ENCODE data around the gene MT1E.
"Not testable (repeated sequence)": the region's sequence is repeated elsewhere in the genome, so short reads cannot be mapped to it uniquely, and the experiment has no call there.

Gene MT1E

DNA sequence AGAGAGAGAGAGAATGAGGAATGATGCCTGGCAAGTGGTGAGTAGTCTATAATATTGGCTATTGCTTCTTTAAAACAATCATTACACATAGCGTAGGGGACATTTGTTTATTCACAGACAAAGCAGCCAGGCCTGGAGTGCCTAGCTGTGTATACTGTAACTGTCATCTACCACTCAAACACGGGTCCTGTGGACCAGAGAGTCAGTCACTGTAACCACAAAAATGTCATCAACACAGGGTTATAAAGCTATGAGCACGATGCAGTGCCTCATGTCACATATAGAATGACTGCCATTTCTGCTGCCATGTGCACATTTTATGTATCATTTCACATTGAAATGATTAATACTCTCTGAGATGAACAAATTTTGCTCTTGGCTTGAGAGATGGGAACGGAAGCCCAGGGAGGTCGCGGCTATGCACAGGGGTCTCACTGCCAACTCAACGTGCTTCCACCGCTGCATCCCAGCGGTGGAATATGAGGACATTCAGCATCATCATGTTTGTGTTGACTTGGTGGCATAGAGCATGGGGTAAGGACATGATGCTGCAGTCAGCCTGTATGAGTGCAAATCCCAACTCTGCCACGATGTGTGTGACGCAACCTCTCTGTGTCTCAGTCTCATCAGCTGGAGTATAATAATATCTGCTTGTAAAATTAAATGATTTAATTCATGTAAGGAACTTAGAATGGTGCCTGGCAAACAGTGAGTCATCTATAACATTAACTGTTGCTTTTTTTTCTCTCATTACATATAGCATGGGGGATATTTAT is 47.4 kb downstream of the MT1E start:
- no peak for DNase-seq

DNA sequence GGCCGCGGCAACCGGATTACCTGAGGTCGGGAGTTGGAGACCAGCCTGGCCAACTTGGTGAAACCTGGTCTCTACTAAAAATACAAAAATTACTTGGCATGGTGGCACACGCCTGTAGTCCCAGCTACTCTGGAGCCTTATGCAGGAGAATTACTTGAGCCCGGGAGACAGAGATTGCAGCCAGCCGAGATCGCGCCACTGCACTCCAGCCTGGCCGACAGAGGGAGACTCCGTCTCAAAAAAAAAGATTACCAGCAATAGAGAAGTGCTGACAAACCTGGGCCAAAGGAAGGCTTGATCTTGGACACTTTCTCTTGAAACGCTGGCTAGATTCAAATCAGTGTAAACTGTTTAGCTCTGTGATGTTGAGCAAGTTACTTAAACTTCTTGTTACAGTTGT is 48.3 kb downstream of the MT1E start:
- peak; percentile 20 for DNase-seq

DNA sequence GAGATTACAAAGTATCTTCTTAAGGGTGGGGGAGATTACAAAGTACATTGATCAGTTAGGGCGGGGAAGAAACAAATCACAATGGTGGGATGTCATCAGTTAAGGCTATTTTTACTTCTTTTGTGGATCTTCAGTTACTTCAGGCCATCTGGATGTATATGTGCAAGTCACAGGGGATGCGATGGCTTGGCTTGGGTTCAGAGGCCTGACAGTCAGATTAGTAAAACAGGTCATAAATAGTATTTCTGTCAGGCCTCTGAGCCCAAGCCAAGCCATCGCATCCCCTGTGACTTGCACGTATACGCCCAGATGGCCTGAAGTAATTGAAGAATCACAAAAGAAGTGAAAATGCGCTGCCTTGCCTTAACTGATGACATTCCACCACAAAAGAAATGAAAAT is 49.0 kb downstream of the MT1E start:
- not testable (repeated sequence) for DNase-seq

DNA sequence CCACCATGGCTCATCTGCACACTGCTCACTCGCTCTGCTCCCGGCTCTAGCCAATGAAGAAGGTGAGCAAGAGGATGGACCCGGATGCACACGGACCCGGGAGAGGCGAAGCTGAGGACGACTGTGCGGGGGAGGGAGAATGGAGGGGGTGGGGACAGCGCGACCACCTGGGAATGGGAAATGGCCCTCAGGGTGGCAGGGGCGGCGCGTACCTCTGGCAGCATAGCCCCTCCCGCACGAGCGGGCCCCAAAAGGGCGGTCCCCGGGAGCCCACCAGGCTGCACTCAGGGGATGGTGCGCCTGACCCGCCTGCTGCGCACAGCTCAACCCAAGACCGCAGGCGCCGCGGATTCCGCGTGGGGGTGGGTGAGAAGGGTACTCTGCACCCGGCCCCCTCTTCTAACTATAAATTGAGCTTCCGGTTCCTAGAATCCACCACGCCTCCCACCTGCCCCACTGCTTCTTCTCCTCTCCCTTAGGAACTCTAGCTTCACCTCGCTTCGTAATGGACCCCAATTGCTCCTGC is 50.2 kb downstream of the MT1E start:
- peak; percentile 70 for DNase-seq

Data from stimulated activated CD4-positive, alpha-beta T cell treated with anti-CD3 and anti-CD28 coated beads, Interleukin-4, amount 100 ng/mL, for 1 hour (primary cell).